OCI-LY1 (cell line): ENCODE data around the gene PSMD5.

Experiments
- H2AFZ ChIP-seq: fragments of 200-600 bp; sonication (generic), shearing (Covaris generic); 2 replicates; pipeline ENCODE4 v1.6.0; 2014; ENCODE audit warnings: antibody characterized with exemption, mild to moderate bottlenecking, low read length
- H3F3A ChIP-seq: fragments of 200-600 bp; sonication (generic), shearing (Covaris generic); 2 replicates; pipeline ENCODE4 v1.6.0; 2014; ENCODE audit warnings: mild to moderate bottlenecking, antibody characterized with exemption, low read length, moderate library complexity; ENCODE audit not compliant: insufficient read depth
- H3K27ac ChIP-seq: fragments of 200-600 bp; sonication (generic); 2 replicates; pipeline ENCODE4 v1.5.1; 2014; ENCODE audit warnings: low read length, mixed run types, mild to moderate bottlenecking, low read depth; ENCODE audit not compliant: poor library complexity, severe bottlenecking
- H3K27me3 ChIP-seq: fragments of 200-600 bp; sonication (generic); 2 replicates; pipeline ENCODE4 v1.6.0; 2014; ENCODE audit warnings: antibody characterized with exemption, mild to moderate bottlenecking, low read length, moderate library complexity; ENCODE audit not compliant: insufficient read depth
- H3K36me3 ChIP-seq: fragments of 200-600 bp; sonication (generic); 2 replicates; pipeline ENCODE4 v1.6.1; 2014; ENCODE audit warnings: mild to moderate bottlenecking, antibody characterized with exemption, low read length, moderate library complexity, mixed read lengths; ENCODE audit not compliant: insufficient read depth
- H3K4me1 ChIP-seq: fragments of 200-600 bp; sonication (generic); 2 replicates; pipeline ENCODE4 v1.5.1; 2014; ENCODE audit warnings: mild to moderate bottlenecking, low read length, moderate library complexity; ENCODE audit not compliant: insufficient read depth, severe bottlenecking
- H3K4me2 ChIP-seq: fragments of 200-600 bp; sonication (generic), shearing (Covaris generic); 2 replicates; pipeline ENCODE4 v1.6.1; 2014; ENCODE audit warnings: low read length
- H3K4me3 ChIP-seq: fragments of 200-600 bp; sonication (generic); 2 replicates; pipeline ENCODE4 v1.5.1; 2014; ENCODE audit warnings: low read length, low read depth, mild to moderate bottlenecking, mixed read lengths; ENCODE audit not compliant: poor library complexity, severe bottlenecking
- H3K79me2 ChIP-seq: fragments of 200-600 bp; shearing (Covaris generic); 2 replicates; pipeline ENCODE4 v1.6.1; 2016; ENCODE audit warnings: mixed run types, low read length, mixed read lengths; ENCODE audit not compliant: insufficient read depth
- H3K9ac ChIP-seq: fragments of 200-600 bp; sonication (generic), shearing (Covaris generic); 2 replicates; pipeline ENCODE4 v1.6.1; 2014; ENCODE audit warnings: mild to moderate bottlenecking, low read length, mixed read lengths
- H3K9me2 ChIP-seq: fragments of 200-600 bp; sonication (generic), shearing (Covaris generic); 2 replicates; pipeline ENCODE4 v1.6.1; 2014; ENCODE audit warnings: low read depth, mild to moderate bottlenecking, low read length, mixed read lengths
- H3K9me3 ChIP-seq: fragments of 200-600 bp; shearing (Covaris generic); 2 replicates; pipeline ENCODE4 v1.6.1; 2014; ENCODE audit warnings: low read length, mixed read lengths
- H4K20me1 ChIP-seq: fragments of 200-600 bp; sonication (generic), shearing (Covaris generic); 2 replicates; pipeline ENCODE4 v1.6.0; 2016; ENCODE audit warnings: mild to moderate bottlenecking, low read length; ENCODE audit not compliant: insufficient read depth
- EZH2 ChIP-seq: fragments of 200-600 bp; sonication (generic), shearing (Covaris generic); IDR thresholded peaks from 2 replicates; pipeline ENCODE4 v1.8.0; 2017; ENCODE audit warnings: borderline replicate concordance, mixed run types, mild to moderate bottlenecking, antibody characterized with exemption, low read length, moderate library complexity, mixed read lengths
- TF ChIP-seq, protein P1 (sequence below): fragments of 200-600 bp; sonication (generic), shearing (Covaris generic); IDR thresholded peaks from 2 replicates; pipeline ENCODE4 v1.5.1; 2017; ENCODE audit warnings: mild to moderate bottlenecking, antibody characterized with exemption, low read length, moderate library complexity, mixed read lengths

Gene PSMD5

DNA sequence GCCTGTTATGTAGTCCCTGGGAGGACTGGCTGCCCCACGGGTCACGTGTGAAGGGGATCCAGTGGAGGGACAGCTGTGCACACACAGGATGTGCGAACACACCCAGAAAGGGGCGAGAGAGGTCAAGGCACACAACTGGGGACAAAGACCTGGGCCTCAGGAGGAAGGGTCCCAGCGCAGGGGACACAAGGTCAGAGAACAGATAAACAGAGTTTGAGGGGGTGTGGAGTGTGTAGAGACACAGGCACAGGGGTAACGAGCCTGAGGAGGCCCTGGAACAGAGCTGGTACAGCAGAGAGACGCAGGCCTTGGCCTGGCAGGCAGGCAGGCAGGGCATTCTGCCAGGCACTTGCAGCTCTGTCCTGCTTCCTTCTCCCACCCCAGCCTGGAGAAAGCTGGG lies 14.8 kb upstream of the PSMD5 start:
- H3K79me2 ChIP-seq = no peaks in the 10 kb centered on the region
- H3K4me1 ChIP-seq = no peaks in the 10 kb centered on the region
- H3K36me3 ChIP-seq = peaks cover 65% of the 10 kb centered on the region; the same call in 1 of the 2 replicates
- H2AFZ ChIP-seq = no peak overlapping the region
- H3K9ac ChIP-seq = no peak overlapping the region
- H3K4me2 ChIP-seq = no peak overlapping the region
- H3K9me3 ChIP-seq = no peaks in the 10 kb centered on the region
- no peak overlapping the region for H3K27ac ChIP-seq
- no peaks in the 10 kb centered on the region for H3K9me2 ChIP-seq
- no peak overlapping the region for H3K4me3 ChIP-seq
- TF ChIP-seq, protein P1, sequence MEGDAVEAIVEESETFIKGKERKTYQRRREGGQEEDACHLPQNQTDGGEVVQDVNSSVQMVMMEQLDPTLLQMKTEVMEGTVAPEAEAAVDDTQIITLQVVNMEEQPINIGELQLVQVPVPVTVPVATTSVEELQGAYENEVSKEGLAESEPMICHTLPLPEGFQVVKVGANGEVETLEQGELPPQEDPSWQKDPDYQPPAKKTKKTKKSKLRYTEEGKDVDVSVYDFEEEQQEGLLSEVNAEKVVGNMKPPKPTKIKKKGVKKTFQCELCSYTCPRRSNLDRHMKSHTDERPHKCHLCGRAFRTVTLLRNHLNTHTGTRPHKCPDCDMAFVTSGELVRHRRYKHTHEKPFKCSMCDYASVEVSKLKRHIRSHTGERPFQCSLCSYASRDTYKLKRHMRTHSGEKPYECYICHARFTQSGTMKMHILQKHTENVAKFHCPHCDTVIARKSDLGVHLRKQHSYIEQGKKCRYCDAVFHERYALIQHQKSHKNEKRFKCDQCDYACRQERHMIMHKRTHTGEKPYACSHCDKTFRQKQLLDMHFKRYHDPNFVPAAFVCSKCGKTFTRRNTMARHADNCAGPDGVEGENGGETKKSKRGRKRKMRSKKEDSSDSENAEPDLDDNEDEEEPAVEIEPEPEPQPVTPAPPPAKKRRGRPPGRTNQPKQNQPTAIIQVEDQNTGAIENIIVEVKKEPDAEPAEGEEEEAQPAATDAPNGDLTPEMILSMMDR = no peak
- TF ChIP-seq EZH2 = no peak
- no peaks in the 10 kb centered on the region for H3K27me3 ChIP-seq
- H3F3A ChIP-seq = no peaks in the 10 kb centered on the region
- H4K20me1 ChIP-seq = no peaks in the 10 kb centered on the region

DNA sequence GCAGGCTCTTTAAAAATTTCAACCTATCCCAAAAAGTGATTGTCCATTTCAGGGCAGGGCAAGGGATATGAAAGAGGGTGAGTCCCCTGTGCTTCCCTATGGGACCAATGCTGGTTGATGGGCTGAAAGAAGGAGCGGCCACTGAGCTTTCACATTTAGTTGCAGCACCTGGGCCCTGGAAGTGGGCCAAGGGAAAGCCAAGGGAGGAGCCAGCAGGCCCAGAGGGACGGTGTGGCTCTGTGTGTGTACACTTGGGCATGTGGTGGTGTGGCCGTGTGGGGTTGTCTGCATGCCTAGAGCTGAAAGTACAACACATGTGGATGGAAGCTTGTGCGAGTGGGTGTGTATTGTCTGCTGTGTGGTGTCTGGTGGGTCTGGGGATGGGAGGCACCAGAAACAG lies 14.0 kb upstream of the PSMD5 start:
- Histone ChIP-seq H4K20me1 (no peaks in the 10 kb centered on the region), H3K27ac (no peak overlapping the region), H3K36me3 (peaks cover 68% of the 10 kb centered on the region; the same call in 1 of the 2 replicates), H3K4me1 (no peaks in the 10 kb centered on the region), H3K4me2 (no peak overlapping the region), H3K4me3 (no peak overlapping the region), H3K27me3 (no peaks in the 10 kb centered on the region), H3K9me3 (no peaks in the 10 kb centered on the region), H2AFZ (no peak overlapping the region), H3K9ac (no peak overlapping the region), H3K9me2 (no peaks in the 10 kb centered on the region), H3F3A (no peaks in the 10 kb centered on the region), H3K79me2 (no peaks in the 10 kb centered on the region)
- no peak for TF ChIP-seq EZH2
- TF ChIP-seq, protein P1 = no peak

DNA sequence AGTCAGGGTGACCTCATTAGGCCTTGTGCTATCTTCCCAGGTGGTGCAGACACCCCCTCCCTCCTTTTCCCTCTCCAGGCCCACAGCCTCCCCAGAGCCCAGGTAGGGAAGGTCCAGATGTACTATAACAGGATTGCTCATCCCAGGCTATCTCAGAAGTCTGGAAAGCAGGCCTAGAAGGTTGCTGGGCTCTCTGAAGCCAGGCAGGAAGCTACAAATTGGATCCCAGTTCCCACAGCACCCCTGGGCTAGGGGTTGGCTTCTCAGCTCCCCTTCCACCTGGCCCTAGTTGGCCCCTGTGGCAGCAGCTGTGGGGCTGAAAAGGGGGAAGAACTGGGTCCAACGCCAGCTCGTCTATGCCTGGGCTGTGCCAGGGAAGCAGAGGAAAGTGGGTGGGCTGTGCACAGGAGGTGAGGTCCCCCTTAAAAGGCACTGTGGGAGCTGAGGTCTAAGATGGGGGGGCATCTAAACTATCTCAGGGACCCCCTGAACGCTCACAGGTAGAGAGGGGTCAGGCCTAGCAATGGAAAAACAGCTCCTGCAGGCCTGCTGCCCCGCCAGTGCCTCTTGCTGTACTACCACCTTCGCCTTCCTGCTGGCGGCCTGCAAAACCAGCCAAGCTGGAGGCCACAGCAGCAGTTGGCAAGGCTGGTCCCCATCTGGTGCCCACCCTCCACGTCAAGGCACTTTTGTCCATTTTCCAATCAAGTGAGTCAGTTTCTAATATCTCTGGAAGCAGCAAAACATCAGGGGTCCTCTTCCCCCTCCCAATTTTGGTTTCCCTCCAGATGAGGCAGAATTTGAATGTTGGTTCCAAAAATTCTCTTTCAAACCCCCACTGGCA lies 13.3 kb upstream of the PSMD5 start:
- TF ChIP-seq, protein P1 = no peak
- no peak for TF ChIP-seq EZH2
- Histone ChIP-seq H2AFZ (no peak overlapping the region), H3F3A (no peaks in the 10 kb centered on the region), H3K36me3 (peaks cover 70% of the 10 kb centered on the region; the same call in 1 of the 2 replicates), H4K20me1 (no peaks in the 10 kb centered on the region), H3K4me1 (no peaks in the 10 kb centered on the region), H3K9me3 (no peaks in the 10 kb centered on the region), H3K79me2 (no peaks in the 10 kb centered on the region), H3K27ac (no peak overlapping the region), H3K4me3 (no peak overlapping the region), H3K4me2 (no peak overlapping the region), H3K9ac (no peak overlapping the region), H3K9me2 (no peaks in the 10 kb centered on the region), H3K27me3 (no peaks in the 10 kb centered on the region)
